HCT116 (cell line): ENCODE measurements around the gene IYD.

Experiments used
- CTCF ChIP-seq, 3 experiments: fragments of 200-600 bp in 1 of 3; sonication (generic) in 1 of 3; IDR thresholded peaks in 2 of 3; conservative IDR thresholded peaks in 1 of 3; 2 replicates each; pipeline ENCODE4 v1.5.1; 2012 to 2017; ENCODE audit warnings: low read depth in 2 of 3, low read length in 2 of 3, antibody characterized with exemption in 1 of 3, borderline replicate concordance in 1 of 3, control low read depth in 1 of 3, mild to moderate bottlenecking in 1 of 3, mixed read lengths in 1 of 3, mixed run types in 1 of 3, moderate library complexity in 1 of 3; ENCODE audit not compliant: insufficient read depth in 1 of 3
- POLR2AphosphoS5 ChIP-seq: IDR thresholded peaks from 2 replicates; pipeline ENCODE4 v1.6.1; 2011; ENCODE audit warnings: mild to moderate bottlenecking, low read depth, low read length, moderate library complexity

GRCh38 chr6:150332939-150333584 lies 35.8 kb upstream of the IYD start:
- TF ChIP-seq CTCF (IDR thresholded peaks at IDR 0.05 in 2 of 3, conservative IDR thresholded peaks at IDR 0.05 in 1 of 3; ENCODE audit: borderline replicate concordance in 1 of 3, insufficient read depth in 1 of 3, low read depth in 2 of 3, low read length in 2 of 3) (no peak), POLR2AphosphoS5 (no peak)
